COR-L47 (cell line): Measurements from ENCODE around the gene SPATA31D3.
"Not testable (repeated sequence)": the region's sequence is repeated elsewhere in the genome, so short reads cannot be mapped to it uniquely, and the experiment has no call there.

Experiments used
- DNase-seq: peaks from one replicate; lab custom pipeline; 2025; lab: John Stamatoyannopoulos, UW

The SPATA31D3 gene

DNA sequence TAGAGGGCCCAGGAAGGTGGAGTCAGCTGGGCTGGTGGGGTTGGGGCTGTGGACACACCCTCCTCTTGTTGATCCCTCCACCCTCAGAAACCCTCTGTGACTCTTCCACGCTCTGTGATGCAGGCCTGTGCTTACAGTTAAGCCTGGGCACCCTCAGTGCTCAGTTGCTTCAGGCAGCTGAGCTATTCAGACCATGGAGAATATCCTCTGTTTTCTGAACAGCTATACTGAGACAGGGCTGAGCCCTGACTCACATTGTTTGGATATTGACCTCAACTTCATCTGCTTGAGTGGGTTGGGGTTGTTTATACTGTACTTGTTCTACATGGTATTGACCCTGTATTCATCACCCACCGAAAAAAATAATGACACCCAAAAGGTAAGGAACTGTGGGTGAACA, at the start of gene SPATA31D3:
TSS of gene SPATA31D3 (plus strand) at position 108 of the 400 bp plus-strand sequence. CDS start at position 194, 86 bp downstream.
- not testable (repeated sequence) for DNase-seq

DNA sequence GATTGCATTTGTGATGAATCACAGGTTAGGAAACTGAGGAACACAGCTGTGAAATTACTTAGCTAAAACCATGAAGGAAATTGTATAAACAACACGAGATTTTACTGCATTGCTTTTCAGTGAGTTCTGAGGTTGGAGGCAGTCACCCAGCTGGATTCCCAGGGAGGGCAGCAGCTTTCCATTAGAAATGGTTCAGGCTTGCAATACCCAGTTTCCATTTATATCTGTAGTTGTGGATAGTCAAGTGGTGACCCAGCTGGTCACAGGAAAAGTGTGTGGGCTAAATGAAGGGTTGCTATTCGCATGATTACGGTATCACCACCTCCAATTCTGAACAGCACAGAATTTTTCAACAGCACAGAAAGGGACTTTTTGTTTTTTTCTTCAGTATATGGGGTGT, 49.4 kb upstream of the SPATA31D3 start:
- no peak for DNase-seq

- DNase-seq = no peak
These were observed 48.4 kb upstream of the SPATA31D3 start for GRCh38 chr9:81894891-81895290.

- DNase-seq = no peak
These were observed 47.2 kb upstream of the SPATA31D3 start for GRCh38 chr9:81896070-81896469.

- DNase-seq = no peak
These were observed 44.4 kb upstream of the SPATA31D3 start for GRCh38 chr9:81898851-81899250.

DNA sequence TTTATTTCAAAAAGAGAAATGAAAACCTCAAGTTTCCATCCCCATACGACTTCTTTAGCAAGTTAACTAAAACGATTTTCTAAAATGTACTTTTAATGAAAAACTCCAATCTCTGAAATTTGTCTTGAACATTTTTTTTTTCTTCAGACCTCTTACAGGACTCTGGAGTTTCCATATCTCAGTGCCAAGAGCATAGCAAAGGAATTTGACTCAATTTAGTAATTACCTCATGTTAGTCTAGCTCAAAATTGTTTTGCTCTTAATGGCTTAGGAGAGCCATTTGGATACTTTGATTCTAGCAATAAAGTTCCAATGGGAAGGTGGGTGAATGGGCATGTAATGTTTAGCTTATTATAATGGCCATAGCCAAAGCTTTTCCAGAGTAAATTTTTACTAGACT, 41.1 kb upstream of the SPATA31D3 start:
- no peak for DNase-seq

- DNase-seq = no peak
These were observed 40.7 kb upstream of the SPATA31D3 start for GRCh38 chr9:81902626-81903025.

DNA sequence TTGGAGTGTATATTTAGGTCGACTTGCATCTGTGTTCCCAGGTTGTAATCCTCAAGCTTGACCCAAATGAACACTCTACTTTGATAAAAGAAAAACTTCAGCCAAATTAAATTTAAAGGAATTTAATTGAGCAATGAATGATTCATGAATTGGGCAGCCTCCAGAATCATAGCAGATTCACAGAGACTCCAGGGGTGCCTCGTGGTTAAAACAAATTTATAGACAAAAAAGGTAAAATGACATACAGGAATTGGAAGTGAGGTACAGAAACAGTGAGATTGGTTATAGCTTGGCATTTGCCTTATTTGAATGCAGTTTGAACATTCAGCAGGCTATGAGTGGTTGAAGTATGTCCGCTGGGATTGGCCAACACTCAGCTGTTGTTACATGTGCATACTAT, 36.6 kb upstream of the SPATA31D3 start:
- DNase-seq = no peak

DNA sequence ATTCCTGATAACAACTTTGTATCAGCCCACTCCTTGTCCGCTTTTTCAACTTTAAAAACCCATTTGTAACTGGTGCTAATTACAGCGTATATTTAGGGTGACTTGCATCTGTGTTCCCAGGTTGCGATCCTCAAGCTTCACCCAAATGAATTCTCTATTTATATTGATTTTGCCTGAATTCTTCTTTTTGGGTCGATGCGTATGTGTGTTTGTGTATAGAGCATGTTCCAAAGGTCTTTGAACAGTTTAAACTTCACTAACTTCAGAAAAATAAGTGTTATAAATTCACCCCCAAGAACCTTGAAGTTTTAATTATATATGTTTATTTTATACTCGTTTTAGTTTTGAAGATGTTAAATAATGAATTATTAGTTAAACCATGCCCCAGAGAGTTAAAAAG, 31.2 kb upstream of the SPATA31D3 start:
- DNase-seq = no peak

GRCh38 chr9:81915801-81916505, 27.3 kb upstream of the SPATA31D3 start:
- no peak for DNase-seq

DNA sequence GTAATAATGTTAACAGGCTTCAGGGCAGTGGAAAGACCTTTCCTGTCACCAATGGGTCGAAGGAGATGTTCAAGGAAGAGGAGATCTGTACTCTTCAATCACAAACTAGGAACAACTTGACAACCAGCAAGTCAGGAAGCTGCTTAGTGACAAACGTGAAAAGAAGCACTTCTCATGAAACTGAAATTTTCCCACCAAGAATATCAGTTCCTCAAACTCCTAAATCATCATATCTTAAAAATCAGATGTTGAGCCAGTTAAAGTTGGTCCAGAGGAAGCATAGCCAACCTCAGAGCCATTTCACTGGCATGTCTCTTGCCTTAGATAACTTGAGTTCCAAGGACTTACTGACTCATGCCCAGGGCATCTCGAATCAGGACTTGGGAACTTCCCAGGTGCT, 24.8 kb upstream of the SPATA31D3 start:
- DNase-seq = not testable (repeated sequence)

- DNase-seq = not testable (repeated sequence)
These were observed 15.0 kb upstream of the SPATA31D3 start, which contains the start of gene SPATA31D4 for GRCh38 chr9:81928305-81928704. TSS of gene SPATA31D4 (plus strand) at chr9:81928428. CDS start at chr9:81928514, 86 bp downstream.

DNA sequence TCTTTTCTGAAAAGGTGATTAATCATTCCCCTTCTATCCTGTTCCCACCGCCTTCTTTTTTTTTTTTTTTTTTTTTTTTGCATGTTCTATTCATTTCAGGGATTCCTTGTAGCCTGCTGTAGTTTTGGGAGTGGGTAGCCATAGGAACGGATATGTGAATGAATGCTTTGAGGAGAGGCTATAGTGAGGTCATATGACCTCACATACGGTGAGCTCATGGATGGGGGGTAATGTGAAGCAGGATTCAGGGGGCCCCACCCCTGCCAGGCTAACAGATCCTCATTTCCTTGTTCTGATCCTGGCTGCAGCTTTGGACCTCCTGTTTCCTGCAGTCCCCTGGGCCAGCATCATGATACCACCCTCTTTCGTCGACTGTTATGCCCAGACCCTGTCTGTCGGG, 13.2 kb upstream of the SPATA31D3 start:
- not testable (repeated sequence) for DNase-seq

GRCh38 chr9:81933547-81933946, 9.8 kb upstream of the SPATA31D3 start:
- not testable (repeated sequence) for DNase-seq

DNA sequence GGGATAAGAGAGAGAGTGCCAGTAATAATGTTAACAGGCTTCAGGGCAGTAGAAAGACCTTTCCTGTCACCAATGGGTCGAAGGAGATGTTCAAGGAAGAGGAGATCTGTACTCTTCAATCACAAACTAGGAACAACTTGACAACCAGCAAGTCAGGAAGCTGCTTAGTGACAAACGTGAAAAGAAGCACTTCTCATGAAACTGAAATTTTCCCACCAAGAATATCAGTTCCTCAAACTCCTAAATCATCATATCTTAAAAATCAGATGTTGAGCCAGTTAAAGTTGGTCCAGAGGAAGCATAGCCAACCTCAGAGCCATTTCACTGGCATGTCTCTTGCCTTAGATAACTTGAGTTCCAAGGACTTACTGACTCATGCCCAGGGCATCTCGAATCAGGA, 5.3 kb downstream of the SPATA31D3 start:
- not testable (repeated sequence) for DNase-seq

DNA sequence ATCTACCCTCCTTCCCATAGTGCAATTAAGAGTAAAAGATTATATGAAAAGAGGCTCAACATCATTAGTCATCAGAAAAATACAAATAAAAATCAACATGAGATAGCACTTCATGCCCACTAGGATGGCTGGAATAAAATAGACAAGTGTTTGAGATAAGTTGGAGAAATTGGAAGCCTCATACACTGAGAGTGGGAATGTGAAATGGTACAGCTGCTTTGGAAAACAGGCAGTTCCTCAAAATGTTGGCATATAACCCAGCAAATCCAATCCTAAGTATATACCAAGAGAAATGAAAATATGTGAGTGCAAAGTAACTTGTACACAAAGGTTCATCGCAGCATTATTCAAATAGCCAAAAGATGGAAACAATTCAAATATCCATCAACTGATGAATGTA, 9.8 kb downstream of the SPATA31D3 start:
- DNase-seq = no peak

GRCh38 chr9:81955625-81956024, 12.3 kb downstream of the SPATA31D3 start:
- DNase-seq = no peak

- DNase-seq = no peak
These were observed 21.2 kb downstream of the SPATA31D3 start for GRCh38 chr9:81964218-81965171.

- no peak for DNase-seq
These were observed 24.7 kb downstream of the SPATA31D3 start for GRCh38 chr9:81968026-81968425.

DNA sequence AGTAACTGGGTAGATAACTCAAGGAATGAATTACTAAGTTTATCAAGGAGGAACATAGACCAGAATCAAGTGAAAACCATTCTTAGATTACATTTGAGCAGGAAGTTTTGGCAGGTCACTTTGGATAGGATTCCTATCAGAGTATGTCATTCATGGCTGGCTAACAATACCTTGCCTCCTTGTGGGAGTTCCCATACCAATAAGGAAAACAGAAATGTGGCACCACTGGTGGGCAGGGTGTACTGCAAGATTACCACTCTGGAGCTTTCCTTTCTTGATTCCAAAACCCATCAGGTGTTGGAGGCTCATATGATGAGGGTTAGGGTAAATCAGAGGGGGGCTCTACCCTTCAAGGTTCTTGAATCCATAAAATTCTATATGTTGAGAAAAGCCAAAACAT, 26.7 kb downstream of the SPATA31D3 start:
- no peak for DNase-seq

DNA sequence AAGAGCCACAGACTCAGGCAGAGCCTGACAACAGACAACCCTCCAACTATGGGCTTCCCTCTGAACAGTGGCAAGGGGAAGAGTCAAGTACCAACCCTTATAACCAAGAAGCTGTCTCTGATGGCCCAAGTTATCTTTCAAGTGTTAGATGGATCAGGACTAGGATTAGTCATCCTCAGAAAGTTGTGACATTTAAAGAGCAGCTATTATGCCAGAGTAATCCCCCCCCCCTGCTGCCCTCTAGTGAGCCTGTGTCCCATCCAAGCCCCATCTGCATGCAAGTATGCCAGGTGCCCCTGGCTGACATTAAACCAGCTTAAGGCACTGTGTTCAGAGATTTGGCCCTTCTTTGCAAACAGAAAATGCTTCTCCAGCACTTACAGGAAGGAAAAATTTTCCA, 28.4 kb downstream of the SPATA31D3 start:
- no peak for DNase-seq

- no peak for DNase-seq
These were observed 31.5 kb downstream of the SPATA31D3 start for GRCh38 chr9:81974764-81975163.

- DNase-seq = no peak
These were observed 33.1 kb downstream of the SPATA31D3 start for GRCh38 chr9:81976351-81976750.
